PFSK-1 (cell line): ENCODE data around the gene GAS6.

Experiments used
- FOXP2 ChIP-seq: optimal IDR thresholded peaks from 2 replicates; pipeline ENCODE3; 2011; ENCODE audit warnings: borderline replicate concordance, control low read depth, inconsistent platforms; ENCODE audit not compliant: insufficient read depth; ENCODE audit errors: extremely low read length, extremely low read depth
- POLR2AphosphoS5 ChIP-seq: IDR thresholded peaks from 2 replicates; pipeline ENCODE4 v1.6.1; 2012; ENCODE audit warnings: low read depth, mild to moderate bottlenecking, control low read depth, low read length, moderate library complexity
- SIN3A ChIP-seq: IDR thresholded peaks from 2 replicates; pipeline ENCODE4 v1.6.1; 2012; ENCODE audit warnings: mild to moderate bottlenecking, low read length, moderate library complexity, borderline replicate concordance; ENCODE audit not compliant: insufficient read depth
- TAF1 ChIP-seq: IDR thresholded peaks from 2 replicates; pipeline ENCODE4 v1.6.1; 2012; ENCODE audit warnings: low read length, control low read depth, borderline replicate concordance; ENCODE audit not compliant: insufficient read depth
- TF ChIP-seq, protein P1 (sequence below), 2 experiments: IDR thresholded peaks; 2 replicates each; pipeline versions ENCODE4 v1.6.1 to v1.8.0; 2011 to 2012; ENCODE audit warnings: low read depth in 2 of 2, low read length in 2 of 2, control low read depth in 1 of 2, inconsistent platforms in 1 of 2, mild to moderate bottlenecking in 1 of 2, moderate library complexity in 1 of 2; ENCODE audit not compliant: insufficient read depth in 1 of 2

DNA sequence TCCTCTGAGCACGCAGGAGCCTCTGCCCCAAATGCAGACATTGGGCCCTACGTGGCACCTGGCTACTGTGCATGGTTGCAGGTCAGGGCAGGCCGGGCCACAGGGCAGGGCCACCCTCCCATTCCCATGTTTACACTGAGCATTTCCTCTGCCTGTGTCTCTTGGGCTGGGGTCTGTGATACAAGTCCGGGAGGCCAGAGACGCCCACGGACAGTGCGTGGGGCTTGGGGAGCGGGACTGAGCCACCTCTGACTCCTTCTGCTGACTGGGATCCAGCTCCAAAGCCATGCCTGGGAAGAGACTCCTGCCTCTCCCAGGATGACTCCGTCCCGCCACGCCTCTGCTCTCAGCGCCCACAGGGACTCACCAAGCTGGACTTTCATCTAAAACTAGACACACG, 18.8 kb downstream of the GAS6 start:
- TF ChIP-seq TAF1, result no peak
- no peak for TF ChIP-seq POLR2AphosphoS5
- TF ChIP-seq, protein P1, sequence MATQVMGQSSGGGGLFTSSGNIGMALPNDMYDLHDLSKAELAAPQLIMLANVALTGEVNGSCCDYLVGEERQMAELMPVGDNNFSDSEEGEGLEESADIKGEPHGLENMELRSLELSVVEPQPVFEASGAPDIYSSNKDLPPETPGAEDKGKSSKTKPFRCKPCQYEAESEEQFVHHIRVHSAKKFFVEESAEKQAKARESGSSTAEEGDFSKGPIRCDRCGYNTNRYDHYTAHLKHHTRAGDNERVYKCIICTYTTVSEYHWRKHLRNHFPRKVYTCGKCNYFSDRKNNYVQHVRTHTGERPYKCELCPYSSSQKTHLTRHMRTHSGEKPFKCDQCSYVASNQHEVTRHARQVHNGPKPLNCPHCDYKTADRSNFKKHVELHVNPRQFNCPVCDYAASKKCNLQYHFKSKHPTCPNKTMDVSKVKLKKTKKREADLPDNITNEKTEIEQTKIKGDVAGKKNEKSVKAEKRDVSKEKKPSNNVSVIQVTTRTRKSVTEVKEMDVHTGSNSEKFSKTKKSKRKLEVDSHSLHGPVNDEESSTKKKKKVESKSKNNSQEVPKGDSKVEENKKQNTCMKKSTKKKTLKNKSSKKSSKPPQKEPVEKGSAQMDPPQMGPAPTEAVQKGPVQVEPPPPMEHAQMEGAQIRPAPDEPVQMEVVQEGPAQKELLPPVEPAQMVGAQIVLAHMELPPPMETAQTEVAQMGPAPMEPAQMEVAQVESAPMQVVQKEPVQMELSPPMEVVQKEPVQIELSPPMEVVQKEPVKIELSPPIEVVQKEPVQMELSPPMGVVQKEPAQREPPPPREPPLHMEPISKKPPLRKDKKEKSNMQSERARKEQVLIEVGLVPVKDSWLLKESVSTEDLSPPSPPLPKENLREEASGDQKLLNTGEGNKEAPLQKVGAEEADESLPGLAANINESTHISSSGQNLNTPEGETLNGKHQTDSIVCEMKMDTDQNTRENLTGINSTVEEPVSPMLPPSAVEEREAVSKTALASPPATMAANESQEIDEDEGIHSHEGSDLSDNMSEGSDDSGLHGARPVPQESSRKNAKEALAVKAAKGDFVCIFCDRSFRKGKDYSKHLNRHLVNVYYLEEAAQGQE (IDR thresholded peaks at IDR 0.05; ENCODE audit: insufficient read depth in 1 of 2, low read depth in 2 of 2, low read length in 2 of 2), result no peak
- TF ChIP-seq SIN3A, result no peak
- TF ChIP-seq FOXP2, result no peak
